Activated CD8-positive, alpha-beta memory T cell treated with anti-CD3 and anti-CD28 coated beads, Interleukin-2, amount 50 U/mL, for 1 hour (primary cell): ENCODE measurements around the gene GBF1.

Experiments
- DNase-seq: peaks from one replicate; pipeline ENCODE4 v3.0.0-alpha.2; 2020; ENCODE audit errors: extremely low read depth

The GBF1 gene

GRCh38 chr10:102408131-102408727 lies 162.9 kb downstream of the GBF1 start:
- no peak for DNase-seq

- no peak for DNase-seq
These were observed 163.6 kb downstream of the GBF1 start for GRCh38 chr10:102408728-102409603.

- DNase-seq, result no peak
These were observed 164.5 kb downstream of the GBF1 start for GRCh38 chr10:102409604-102410428.

GRCh38 chr10:102410429-102411073 lies 165.2 kb downstream of the GBF1 start:
- no peak for DNase-seq

GRCh38 chr10:102411341-102412255 lies 166.3 kb downstream of the GBF1 start:
- DNase-seq, result no peak

- no peak for DNase-seq
These were observed 167.0 kb downstream of the GBF1 start for GRCh38 chr10:102412293-102412692.

- DNase-seq, result no peak
These were observed 167.8 kb downstream of the GBF1 start for GRCh38 chr10:102413053-102413705.

GRCh38 chr10:102413806-102414561 lies 168.7 kb downstream of the GBF1 start:
- DNase-seq, result no peak

GRCh38 chr10:102414749-102415148 lies 169.4 kb downstream of the GBF1 start:
- DNase-seq, result no peak

GRCh38 chr10:102416283-102416682 lies 171.0 kb downstream of the GBF1 start:
- DNase-seq, result no peak

GRCh38 chr10:102416695-102417094 lies 171.4 kb downstream of the GBF1 start:
- DNase-seq, result no peak

- no peak for DNase-seq
These were observed 173.4 kb downstream of the GBF1 start, which contains the start of gene PSD for GRCh38 chr10:102418622-102419268. Gene PSD (minus strand): TSS chr10:102418785. CDS start chr10:102417038, 1,747 bp downstream.

- DNase-seq, result no peak
These were observed 174.2 kb downstream of the GBF1 start for GRCh38 chr10:102419269-102420180.

- DNase-seq, result no peak
These were observed 174.9 kb downstream of the GBF1 start for GRCh38 chr10:102420181-102420713.

- peak; percentile 94 for DNase-seq
These were observed 175.6 kb downstream of the GBF1 start, which contains the start of gene FBXL15 for GRCh38 chr10:102420714-102421506. Gene FBXL15 (plus strand): TSS chr10:102420836. CDS start chr10:102421130, 294 bp downstream.

- DNase-seq, result no peak
These were observed 176.1 kb downstream of the GBF1 start for GRCh38 chr10:102421507-102421756.
